Hematopoietic multipotent progenitor cell (in vitro differentiated cells): ENCODE measurements around the gene PNPLA1. TPM values are rescaled to one million over a fixed set of nuclear protein-coding genes. Genes with fewer than 3 reads are reported as not detected.
A peak's percentile ranks its signal among the peaks of the same experiment; 100 is the strongest.

Experiments used
- DNase-seq, 3 donors: peaks; one replicate each; pipeline ENCODE4 v3.0.0-alpha.2; 2011 to 2015; ENCODE audit warnings: low read depth in 2 of 3, low spot score in 2 of 3
- total RNA-seq: library from RNA; depleted of rRNA; stranded (reverse); fragments of >200 nt; gene quantifications from one replicate; pipeline ENCODE4 v1.2.3, GENCODE V29; 2012

PNPLA1 gene
- total RNA-seq, 1 donor: 0.27 TPM

GRCh38 chr6:36283608-36284007 is 13.7 kb downstream of the PNPLA1 start:
- no peak for DNase-seq

GRCh38 chr6:36284359-36284758 is 14.5 kb downstream of the PNPLA1 start:
- no peak for DNase-seq

GRCh38 chr6:36285187-36285671 is 15.4 kb downstream of the PNPLA1 start:
- no peak for DNase-seq

- no peak for DNase-seq
These were observed 15.9 kb downstream of the PNPLA1 start for GRCh38 chr6:36285797-36286196.

- no peak for DNase-seq
These were observed 17.0 kb downstream of the PNPLA1 start for GRCh38 chr6:36286858-36287257.

- no peak for DNase-seq
These were observed 19.5 kb downstream of the PNPLA1 start for GRCh38 chr6:36289281-36289878.

- DNase-seq: no peak
These were observed 21.1 kb downstream of the PNPLA1 start for GRCh38 chr6:36290668-36291620.

GRCh38 chr6:36292170-36292569 is 22.3 kb downstream of the PNPLA1 start:
- no peak for DNase-seq

GRCh38 chr6:36296240-36296639 is 26.4 kb downstream of the PNPLA1 start:
- DNase-seq: no peak

- DNase-seq: no peak
These were observed 27.2 kb downstream of the PNPLA1 start for GRCh38 chr6:36297051-36297450.

GRCh38 chr6:36297511-36297910 is 27.7 kb downstream of the PNPLA1 start:
- DNase-seq: no peak

- no peak for DNase-seq
These were observed 28.2 kb downstream of the PNPLA1 start for GRCh38 chr6:36298027-36298426.

GRCh38 chr6:36301085-36301658 is 31.3 kb downstream of the PNPLA1 start:
- DNase-seq: no peak

- DNase-seq: no peak
These were observed 31.9 kb downstream of the PNPLA1 start for GRCh38 chr6:36301781-36302180.

- DNase-seq: peak; percentile 85 to 96 (median 91)
These were observed 32.5 kb downstream of the PNPLA1 start for GRCh38 chr6:36302227-36302976.

- no peak for DNase-seq
These were observed 36.0 kb downstream of the PNPLA1 start for GRCh38 chr6:36305885-36306284.

GRCh38 chr6:36306375-36306774 is 36.5 kb downstream of the PNPLA1 start:
- no peak for DNase-seq

GRCh38 chr6:36308514-36308913 is 38.7 kb downstream of the PNPLA1 start:
- DNase-seq: no peak

GRCh38 chr6:36309203-36309602 is 39.3 kb downstream of the PNPLA1 start:
- DNase-seq: no peak

GRCh38 chr6:36309900-36310299 is 40.0 kb downstream of the PNPLA1 start:
- no peak for DNase-seq
